ENCODE data around the gene SRPRA. TPM values are rescaled to one million over a fixed set of nuclear protein-coding genes. Genes with fewer than 3 reads are reported as not detected.

The SRPRA gene
- total RNA-seq, 1 experiment from 2014 or later: 64.3 TPM

DNA sequence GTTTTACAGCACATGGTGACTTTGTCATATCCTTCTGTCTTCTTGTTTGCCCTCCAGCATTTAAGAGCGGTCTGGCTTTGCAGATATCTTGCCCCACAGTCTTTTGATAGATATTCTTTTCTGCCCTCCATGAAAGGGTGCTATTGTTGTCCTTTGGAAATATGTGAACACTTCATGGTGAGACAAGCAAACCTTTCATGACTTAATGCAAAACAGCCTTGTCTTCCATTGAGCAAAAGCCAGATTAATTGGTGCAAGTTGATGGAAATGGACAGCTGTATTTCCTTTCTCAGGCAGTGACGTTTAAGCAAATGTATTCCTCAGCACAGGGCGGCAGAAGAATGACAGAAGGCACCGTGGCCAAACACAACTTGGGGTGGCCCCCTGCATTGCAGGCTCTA, 39.6 kb upstream of the SRPRA start:
- H3K27me3 Mint-ChIP-seq (ENCODE audit: low read depth): no peaks in the 10 kb centered on the region
- H3K79me2 ChIP-seq (ENCODE audit: insufficient read depth, low read length): no peaks in the 10 kb centered on the region
- H4K91ac ChIP-seq (ENCODE audit: insufficient read length, low read depth, low read length): no peak overlapping the region
- H2BK20ac ChIP-seq (ENCODE audit: low read depth, low read length, poor library complexity, severe bottlenecking): no peak overlapping the region
- H3K4ac ChIP-seq (ENCODE audit: low read depth, low read length): no peak overlapping the region
- no peaks in the 10 kb centered on the region for H3K27me3 ChIP-seq (ENCODE audit: insufficient read depth, low read length)
- H4K20me1 ChIP-seq (ENCODE audit: control insufficient read depth, insufficient read depth, insufficient read length): no peaks in the 10 kb centered on the region
- H3K36me3 Mint-ChIP-seq (ENCODE audit: insufficient read depth in 1 of 3, low read depth in 3 of 3): peaks cover 16 to 34% (median 31%) of the 10 kb centered on the region in 3 experiments; a peak in 6 of 7 replicates
- no peaks in the 10 kb centered on the region for H3K9me3 ChIP-seq (ENCODE audit: control insufficient read depth, low read depth, low read length)
- no peak overlapping the region for H3K9ac ChIP-seq (ENCODE audit: extremely low read depth, insufficient read length, low read length)
- H3K27ac Mint-ChIP-seq: no peak overlapping the region
- H3K4me3 Mint-ChIP-seq: no peak overlapping the region
- no peak overlapping the region for H3K56ac ChIP-seq (ENCODE audit: insufficient read length, low read depth, low read length)
- no peak overlapping the region for H2BK5ac ChIP-seq (ENCODE audit: insufficient read length, low read length)
- no peak overlapping the region for H4K5ac ChIP-seq (ENCODE audit: insufficient read length, low read depth, low read length)
- H3K4me1 Mint-ChIP-seq: peaks cover 9 to 14% of the 10 kb centered on the region in 2 experiments
- H3T11ph ChIP-seq (ENCODE audit: low read length): no peak overlapping the region
- no peak overlapping the region for H3K23ac ChIP-seq (ENCODE audit: insufficient read length, low read depth, low read length)
- no peak overlapping the region for H3K27ac ChIP-seq (ENCODE audit: insufficient read length, low read depth, low read length)
- H3K23me2 ChIP-seq (ENCODE audit: insufficient read length, low read depth, low read length, poor library complexity, severe bottlenecking): peaks cover 5% of the 10 kb centered on the region
- no peak overlapping the region for H2AK5ac ChIP-seq (ENCODE audit: insufficient read length, low read length)
- no peak overlapping the region for H3K4me2 ChIP-seq (ENCODE audit: insufficient read depth, insufficient read length, low read length)
- H3K18ac ChIP-seq (ENCODE audit: insufficient read length, low read depth, low read length): no peak overlapping the region
- no peak overlapping the region for H2AFZ ChIP-seq (ENCODE audit: low read length)
- TF ChIP-seq, protein P1, sequence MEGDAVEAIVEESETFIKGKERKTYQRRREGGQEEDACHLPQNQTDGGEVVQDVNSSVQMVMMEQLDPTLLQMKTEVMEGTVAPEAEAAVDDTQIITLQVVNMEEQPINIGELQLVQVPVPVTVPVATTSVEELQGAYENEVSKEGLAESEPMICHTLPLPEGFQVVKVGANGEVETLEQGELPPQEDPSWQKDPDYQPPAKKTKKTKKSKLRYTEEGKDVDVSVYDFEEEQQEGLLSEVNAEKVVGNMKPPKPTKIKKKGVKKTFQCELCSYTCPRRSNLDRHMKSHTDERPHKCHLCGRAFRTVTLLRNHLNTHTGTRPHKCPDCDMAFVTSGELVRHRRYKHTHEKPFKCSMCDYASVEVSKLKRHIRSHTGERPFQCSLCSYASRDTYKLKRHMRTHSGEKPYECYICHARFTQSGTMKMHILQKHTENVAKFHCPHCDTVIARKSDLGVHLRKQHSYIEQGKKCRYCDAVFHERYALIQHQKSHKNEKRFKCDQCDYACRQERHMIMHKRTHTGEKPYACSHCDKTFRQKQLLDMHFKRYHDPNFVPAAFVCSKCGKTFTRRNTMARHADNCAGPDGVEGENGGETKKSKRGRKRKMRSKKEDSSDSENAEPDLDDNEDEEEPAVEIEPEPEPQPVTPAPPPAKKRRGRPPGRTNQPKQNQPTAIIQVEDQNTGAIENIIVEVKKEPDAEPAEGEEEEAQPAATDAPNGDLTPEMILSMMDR (conservative IDR thresholded peaks at IDR 0.05): no peak
- no CpG with 5 or more reads among the region's 4 CpGs for WGBS (ENCODE audit: extremely low coverage, insufficient read length, low lambda C conversion rate)
- H4K8ac ChIP-seq (replicated peaks; ENCODE audit: insufficient read length, low read depth, low read length): no peak overlapping the region
- H3K4me1 ChIP-seq (ENCODE audit: insufficient read depth, low read length): peaks cover 3% of the 10 kb centered on the region; the same call in 1 of the 2 replicates
- no peak overlapping the region for H2BK15ac ChIP-seq (ENCODE audit: low read depth, low read length)
- H2BK120ac ChIP-seq (ENCODE audit: low read depth, low read length, poor library complexity, severe bottlenecking): no peak overlapping the region
- H3K14ac ChIP-seq (ENCODE audit: insufficient read depth, low read length): no peak overlapping the region
- no peak overlapping the region for H2BK12ac ChIP-seq (ENCODE audit: insufficient read length, low read depth, low read length)
- no peaks in the 10 kb centered on the region for H3K9me3 Mint-ChIP-seq
- H3K79me1 ChIP-seq (ENCODE audit: insufficient read depth, low read depth, low read length, poor library complexity, severe bottlenecking): no peaks in the 10 kb centered on the region
- DNase-seq: no peak
